H1 (cell line): ENCODE results near the gene ACAA1.

Experiments
- CTCF ChIP-seq, 3 experiments: IDR thresholded peaks; 1 replicate in 2 of 3; 2 replicates in 1 of 3; pipeline versions ENCODE4 v1.5.1 to v1.6.1; 2011; ENCODE audit warnings: low read length in 3 of 3, mild to moderate bottlenecking in 3 of 3, inconsistent platforms in 2 of 3, low read depth in 1 of 3, moderate library complexity in 1 of 3; ENCODE audit not compliant: insufficient read depth in 1 of 3; ENCODE audit errors: control extremely low read depth in 1 of 3
- EP300 ChIP-seq, 2 experiments: IDR thresholded peaks; 1 replicate in 1 of 2; 2 replicates in 1 of 2; pipeline ENCODE4 v1.6.1; 2011 to 2012; ENCODE audit warnings: low read depth in 2 of 2, low read length in 2 of 2, mild to moderate bottlenecking in 2 of 2, borderline replicate concordance in 1 of 2, inconsistent platforms in 1 of 2, moderate library complexity in 1 of 2
- SIN3A ChIP-seq, 2 experiments: IDR thresholded peaks in 1 of 2; conservative IDR thresholded peaks in 1 of 2; 2 replicates each; pipeline ENCODE4 v1.6.1; 2011 to 2012; ENCODE audit warnings: low read length in 2 of 2, improper control_type of control experiment in 1 of 2, low read depth in 1 of 2, mild to moderate bottlenecking in 1 of 2
- SRF ChIP-seq: IDR thresholded peaks from 2 replicates; pipeline ENCODE4 v1.6.1; 2011; ENCODE audit warnings: mild to moderate bottlenecking, low read depth, low read length, moderate library complexity
- TAF1 ChIP-seq: IDR thresholded peaks from 2 replicates; pipeline ENCODE4 v1.6.1; 2011; ENCODE audit warnings: mild to moderate bottlenecking, low read depth, low read length
- USF2 ChIP-seq: IDR thresholded peaks from 2 replicates; pipeline ENCODE4 v1.6.1; 2011; ENCODE audit warnings: low read length, improper control_type of control experiment

GRCh38 chr3:38085311-38085942 is 51.5 kb downstream of the ACAA1 start:
- no peak for TF ChIP-seq SIN3A (conservative IDR thresholded peaks at IDR 0.05 in 1 of 2, IDR thresholded peaks at IDR 0.05 in 1 of 2; ENCODE audit: low read depth in 1 of 2, low read length in 2 of 2)
- TF ChIP-seq TAF1: no peak
- no peak for TF ChIP-seq CTCF (IDR thresholded peaks at IDR 0.05; ENCODE audit: control extremely low read depth in 1 of 3, insufficient read depth in 1 of 3, low read depth in 1 of 3, low read length in 3 of 3)
- no peak for TF ChIP-seq SRF
- TF ChIP-seq EP300 (IDR thresholded peaks at IDR 0.05; ENCODE audit: borderline replicate concordance in 1 of 2, low read depth in 2 of 2, low read length in 2 of 2): no peak
- no peak for TF ChIP-seq USF2
